A549 treated with RU486 at 1 μM for 4 hours (cell line): Measurements from ENCODE around the gene COP1. TPM values are rescaled to one million over a fixed set of nuclear protein-coding genes. Genes with fewer than 3 reads are reported as not detected.

Experiments used
- total RNA-seq: library from RNA; stranded (reverse); fragments of 200-300 nt; extraction: Qiagen RNA extraction; gene quantifications from 5 replicates; pipeline ENCODE4 v1.2.3, GENCODE V29; 2022; ENCODE audit warnings: low read depth

COP1 gene
- 17.7 to 32.6 TPM (median 27.3 TPM) in 5 replicates for total RNA-seq

GRCh38 chr1:176206961-176207902 lies at the start of gene COP1:
Gene COP1, minus strand, starts transcription at chr1:176207286. Its CDS starts 308 bp downstream, at chr1:176206978.

